Skeletal muscle tissue (tissue), 4 donors: Measurements from ENCODE around the gene PPME1. TPM values are rescaled to one million over a fixed set of nuclear protein-coding genes. Genes with fewer than 3 reads are reported as not detected.

ENCODE experiments used
- H3K27ac ChIP-seq: one replicate; pipeline ENCODE4 v1.7.0; 2013; ENCODE audit warnings: mild to moderate bottlenecking, low read depth, low read length, inconsistent platforms
- H3K27me3 ChIP-seq, 3 donors: one replicate each; pipeline ENCODE4 v1.7.0; 2013; ENCODE audit warnings: low read length in 3 of 3; ENCODE audit not compliant: control insufficient read depth in 3 of 3, insufficient read depth in 3 of 3
- H3K36me3 ChIP-seq, 3 donors: one replicate each; pipeline ENCODE4 v1.7.0; 2013; ENCODE audit warnings: low read length in 3 of 3; ENCODE audit not compliant: control insufficient read depth in 3 of 3, insufficient read depth in 3 of 3
- H3K4me1 ChIP-seq, 3 donors: one replicate each; pipeline ENCODE4 v1.7.0; 2013; ENCODE audit warnings: low read length in 3 of 3, mild to moderate bottlenecking in 3 of 3; ENCODE audit not compliant: control insufficient read depth in 3 of 3, insufficient read depth in 3 of 3
- H3K4me3 ChIP-seq, 3 donors: one replicate each; pipeline ENCODE4 v1.7.0; 2013; ENCODE audit warnings: low read length in 3 of 3
- H3K9ac ChIP-seq, 3 donors: one replicate each; pipeline ENCODE4 v1.7.0; 2013; ENCODE audit warnings: low read length in 3 of 3, mild to moderate bottlenecking in 3 of 3, moderate library complexity in 2 of 3, low read depth in 1 of 3
- H3K9me3 ChIP-seq, 3 donors: one replicate each; pipeline ENCODE4 v1.7.0; 2013; ENCODE audit warnings: low read length in 3 of 3; ENCODE audit not compliant: control insufficient read depth in 3 of 3
- total RNA-seq: library from RNA; depleted of rRNA; stranded (reverse); fragments of >200 nt; gene quantifications from one replicate; pipeline ENCODE4 v1.2.3, GENCODE V29; 2014
- donor health status: Osteomylitis.

PPME1 gene
- total RNA-seq, 1 donor from 2014 or later = 18.3 TPM

- no peaks in the 10 kb centered on the region for H3K27me3 ChIP-seq
- no peak overlapping the region for H3K9ac ChIP-seq
- no peaks in the 10 kb centered on the region for H3K4me1 ChIP-seq
- no peaks in the 10 kb centered on the region for H3K9me3 ChIP-seq
- peaks cover 6 to 34% (median 32%) of the 10 kb centered on the region in 3 donors for H3K36me3 ChIP-seq
- no peak overlapping the region for H3K27ac ChIP-seq
- H3K4me3 ChIP-seq = no peak overlapping the region
Observed at GRCh38 chr11:74238243-74238642, 67.2 kb downstream of the PPME1 start.

- Histone ChIP-seq H3K27me3 (no peaks in the 10 kb centered on the region), H3K4me1 (no peaks in the 10 kb centered on the region), H3K4me3 (no peak overlapping the region), H3K9ac (no peak overlapping the region), H3K27ac (no peak overlapping the region), H3K36me3 (peaks cover 44 to 69% (median 59%) of the 10 kb centered on the region in 3 donors), H3K9me3 (no peaks in the 10 kb centered on the region)
Observed at GRCh38 chr11:74248469-74248868, 77.4 kb downstream of the PPME1 start.

GRCh38 chr11:74249496-74249895, 78.4 kb downstream of the PPME1 start:
- Histone ChIP-seq H3K27me3 (no peaks in the 10 kb centered on the region), H3K4me1 (no peaks in the 10 kb centered on the region), H3K9me3 (no peaks in the 10 kb centered on the region), H3K36me3 (peaks cover 54 to 74% (median 69%) of the 10 kb centered on the region in 3 donors), H3K4me3 (no peak overlapping the region), H3K9ac (no peak overlapping the region), H3K27ac (no peak overlapping the region)

- Histone ChIP-seq H3K4me3 (no peak overlapping the region), H3K9me3 (no peaks in the 10 kb centered on the region), H3K4me1 (peaks cover 9 to 14% (median 12%) of the 10 kb centered on the region in 3 donors), H3K27me3 (no peaks in the 10 kb centered on the region), H3K9ac (no peak overlapping the region), H3K27ac (no peak overlapping the region), H3K36me3 (peaks cover 48 to 58% (median 58%) of the 10 kb centered on the region in 3 donors)
Observed at GRCh38 chr11:74253361-74253760, 82.3 kb downstream of the PPME1 start.

- H3K4me3 ChIP-seq = no peak overlapping the region
- no peak overlapping the region for H3K27ac ChIP-seq
- H3K9me3 ChIP-seq = no peaks in the 10 kb centered on the region
- H3K36me3 ChIP-seq = peaks cover 30 to 40% (median 38%) of the 10 kb centered on the region in 3 donors
- H3K9ac ChIP-seq = no peak overlapping the region
- H3K27me3 ChIP-seq = no peaks in the 10 kb centered on the region
- peaks cover 10 to 27% (median 26%) of the 10 kb centered on the region in 3 donors for H3K4me1 ChIP-seq
Observed at GRCh38 chr11:74255741-74256375, 84.8 kb downstream of the PPME1 start.

- Histone ChIP-seq H3K36me3 (peaks cover 24 to 33% (median 31%) of the 10 kb centered on the region in 3 donors), H3K27me3 (no peaks in the 10 kb centered on the region), H3K27ac (no peak overlapping the region), H3K4me3 (no peak overlapping the region), H3K9me3 (no peaks in the 10 kb centered on the region), H3K4me1 (peaks cover 10 to 27% (median 26%) of the 10 kb centered on the region in 3 donors), H3K9ac (no peak overlapping the region)
Observed at GRCh38 chr11:74256378-74257133, 85.5 kb downstream of the PPME1 start.

- Histone ChIP-seq H3K9ac (no peak overlapping the region), H3K9me3 (no peaks in the 10 kb centered on the region), H3K4me3 (no peak overlapping the region), H3K27me3 (no peaks in the 10 kb centered on the region), H3K27ac (no peak overlapping the region), H3K4me1 (peaks cover 10 to 27% (median 26%) of the 10 kb centered on the region in 3 donors), H3K36me3 (peaks cover 16 to 24% (median 22%) of the 10 kb centered on the region in 3 donors)
Observed at GRCh38 chr11:74257959-74258553, 87.0 kb downstream of the PPME1 start.

- H3K9ac ChIP-seq = no peak overlapping the region
- H3K4me1 ChIP-seq = peaks cover 7 to 21% (median 18%) of the 10 kb centered on the region in 3 donors
- no peaks in the 10 kb centered on the region for H3K27me3 ChIP-seq
- H3K27ac ChIP-seq = no peak overlapping the region
- no peaks in the 10 kb centered on the region for H3K9me3 ChIP-seq
- no peak overlapping the region for H3K4me3 ChIP-seq
- H3K36me3 ChIP-seq = no peaks in the 10 kb centered on the region
Observed at GRCh38 chr11:74262725-74263124, 91.6 kb downstream of the PPME1 start.

- Histone ChIP-seq H3K27ac (no peak overlapping the region), H3K27me3 (no peaks in the 10 kb centered on the region), H3K9ac (no peak overlapping the region), H3K4me3 (no peak overlapping the region), H3K4me1 (no peaks in the 10 kb centered on the region), H3K36me3 (no peaks in the 10 kb centered on the region), H3K9me3 (no peaks in the 10 kb centered on the region)
Observed at GRCh38 chr11:74265256-74265655, 94.2 kb downstream of the PPME1 start.

GRCh38 chr11:74267014-74267413, 95.9 kb downstream of the PPME1 start:
- Histone ChIP-seq H3K4me1 (no peaks in the 10 kb centered on the region), H3K9ac (no peak overlapping the region), H3K36me3 (no peaks in the 10 kb centered on the region), H3K4me3 (no peak overlapping the region), H3K27me3 (no peaks in the 10 kb centered on the region), H3K27ac (no peak overlapping the region), H3K9me3 (no peaks in the 10 kb centered on the region)
